GM19023 (cell line): Measurements from ENCODE around the gene KNCN.

Experiments used
- ATAC-seq: cut with Tn5 transposase; IDR thresholded peaks from one replicate; pipeline ENCODE4 v1.9.1; 2021; ENCODE audit warnings: mild to moderate bottlenecking, moderate library complexity; ENCODE audit not compliant: unreplicated experiment

Gene KNCN

DNA sequence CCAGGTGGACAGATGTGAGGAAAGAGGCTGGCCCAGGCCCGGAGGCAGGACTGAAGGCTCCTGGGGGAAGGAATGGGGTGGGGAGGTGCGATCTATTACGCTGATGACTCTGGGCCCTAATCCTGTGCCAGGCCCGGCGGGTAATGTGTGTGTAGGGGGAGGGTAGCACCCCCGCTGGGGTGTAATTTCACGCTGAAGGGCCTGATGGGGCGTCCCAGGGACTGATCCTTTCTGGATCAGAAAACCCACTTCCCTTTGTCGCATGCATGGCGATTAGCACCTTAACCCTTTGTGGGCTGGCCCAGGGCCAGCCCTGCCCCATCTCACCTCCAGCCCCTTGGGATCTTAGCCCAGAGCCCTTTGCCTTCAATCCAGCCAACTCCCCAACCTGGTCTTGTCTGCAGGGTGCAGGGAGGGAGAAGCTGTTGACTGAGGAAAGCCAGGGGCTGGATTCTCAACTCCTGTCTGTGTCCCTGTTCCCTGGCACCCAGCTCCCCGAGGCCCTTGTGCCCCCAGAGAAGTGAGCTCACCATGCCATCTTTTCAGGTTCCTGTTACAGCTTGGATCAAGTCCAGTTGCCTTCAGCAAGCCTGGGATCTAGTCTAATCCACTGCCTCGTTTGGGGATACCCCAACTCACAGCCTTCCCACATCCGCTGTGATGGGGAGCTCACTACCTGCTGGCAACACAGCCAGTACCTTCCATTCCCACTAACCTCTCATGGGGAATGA lies 26.0 kb downstream of the KNCN start:
- no peak for ATAC-seq

DNA sequence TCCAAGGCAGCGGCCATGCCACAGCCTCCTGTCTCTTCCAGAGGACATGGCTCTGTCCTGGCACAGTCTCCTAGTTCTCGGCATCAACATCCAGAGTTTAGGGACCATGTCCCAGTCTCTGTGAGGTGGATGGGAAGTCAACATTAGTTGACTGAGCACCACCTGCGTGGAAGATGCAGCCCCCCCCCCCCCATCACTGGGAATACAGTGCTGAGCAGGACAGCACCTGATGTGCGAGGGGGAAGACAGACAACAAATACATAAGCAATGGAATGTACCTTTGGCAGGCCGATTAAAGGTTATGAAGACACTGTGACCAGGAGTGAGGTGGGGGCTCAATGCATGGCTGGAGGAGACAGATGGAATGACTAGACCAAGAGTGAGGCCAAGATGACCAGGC lies 26.6 kb downstream of the KNCN start:
- no peak for ATAC-seq

DNA sequence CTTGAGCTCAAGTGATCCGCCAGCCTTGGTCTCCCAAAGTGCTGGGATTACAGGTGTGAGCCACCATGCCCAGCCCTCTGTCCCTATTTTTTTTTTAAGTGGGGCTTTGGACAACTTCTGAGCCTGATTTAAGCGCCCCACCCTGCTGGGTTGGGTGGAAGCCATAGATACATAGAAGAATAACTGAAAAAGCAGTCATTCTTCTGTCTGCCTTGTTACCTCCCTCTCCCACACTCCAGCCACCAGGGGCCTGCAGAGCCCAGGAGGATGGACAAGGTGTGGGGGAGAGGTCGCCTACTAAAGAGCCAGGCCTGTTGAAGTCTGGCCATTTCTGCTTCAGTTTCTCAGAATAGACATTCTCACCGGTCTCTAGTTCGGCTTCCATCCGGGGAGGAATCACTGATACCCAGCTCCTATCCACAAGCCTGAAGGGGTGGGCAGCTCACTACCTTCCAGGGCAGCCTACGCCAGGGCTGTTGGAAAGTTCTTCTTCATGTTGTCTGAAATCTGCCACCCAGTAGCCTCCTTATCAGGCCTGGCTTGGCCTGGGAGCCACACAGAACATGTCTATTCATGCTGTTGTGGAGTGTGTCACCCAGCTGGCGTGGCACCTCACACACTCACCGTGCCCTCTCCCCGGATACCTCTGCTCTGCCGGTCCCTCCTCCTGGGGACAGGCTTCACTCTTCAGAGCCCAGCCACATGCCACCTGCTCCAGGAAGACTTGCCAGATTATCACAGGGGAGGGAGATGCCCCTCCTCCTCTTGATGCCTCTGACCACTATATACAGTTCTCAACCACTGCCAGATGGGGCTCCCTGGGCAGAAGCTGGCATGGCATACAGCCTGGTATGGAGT lies 27.7 kb downstream of the KNCN start:
- no peak for ATAC-seq

DNA sequence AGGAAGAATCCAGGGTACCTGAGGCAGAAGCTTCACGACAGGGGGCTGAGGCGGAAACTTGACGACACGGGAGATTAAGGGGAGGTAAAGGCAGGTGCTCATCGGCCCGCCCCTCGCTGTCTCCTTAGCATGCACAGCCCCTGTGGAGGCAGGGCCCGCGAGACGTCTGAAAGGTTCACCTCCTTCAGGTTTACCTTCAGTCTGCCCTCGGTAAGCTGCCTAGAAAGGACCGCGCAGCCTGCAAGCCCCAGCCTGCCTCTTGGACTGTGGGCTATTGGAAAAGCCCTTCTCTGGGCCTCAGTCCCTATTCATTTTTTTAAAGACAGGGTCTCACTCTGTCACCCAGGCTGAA lies 28.5 kb downstream of the KNCN start:
- no peak for ATAC-seq

DNA sequence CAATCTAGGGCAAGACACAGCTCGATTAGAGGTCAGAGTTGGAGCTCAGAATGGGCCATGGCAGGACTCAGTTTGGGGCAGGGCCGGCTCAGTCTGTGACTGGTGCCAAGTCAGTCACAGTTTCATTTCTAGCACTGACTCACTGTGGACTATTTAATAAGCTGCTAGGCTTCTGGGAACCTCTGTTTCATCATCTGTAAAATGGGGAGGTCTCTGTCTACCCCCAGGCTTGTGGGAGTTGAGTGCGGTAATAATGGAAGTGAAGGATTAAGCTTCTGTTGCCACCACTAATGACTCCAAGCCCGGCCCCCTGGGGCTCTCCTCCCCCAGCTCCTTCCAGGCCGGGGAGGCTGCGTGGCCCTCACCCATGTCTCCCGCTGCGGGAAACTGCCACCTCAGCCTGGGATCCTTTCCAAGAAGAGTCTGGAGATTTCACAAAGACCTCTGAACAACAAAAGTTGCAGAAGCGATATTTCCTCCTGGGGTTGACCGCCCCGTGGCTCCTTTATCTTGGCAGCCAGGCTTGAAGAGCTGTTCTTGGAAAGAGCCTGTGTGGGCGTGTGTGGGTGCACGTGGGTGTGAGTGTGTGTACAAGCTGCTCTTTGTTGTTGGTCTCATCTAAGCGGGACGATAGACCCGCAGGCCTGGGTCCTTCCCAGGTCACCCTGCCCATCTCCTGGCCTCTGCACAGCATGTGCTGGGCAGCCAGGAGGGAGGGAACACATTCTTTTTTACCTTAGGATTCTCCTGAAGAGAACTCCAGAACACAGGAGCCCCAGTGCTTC lies 29.1 kb downstream of the KNCN start:
- no peak for ATAC-seq

GRCh38 chr1:46521414-46521813 lies 30.0 kb downstream of the KNCN start:
- ATAC-seq: no peak

DNA sequence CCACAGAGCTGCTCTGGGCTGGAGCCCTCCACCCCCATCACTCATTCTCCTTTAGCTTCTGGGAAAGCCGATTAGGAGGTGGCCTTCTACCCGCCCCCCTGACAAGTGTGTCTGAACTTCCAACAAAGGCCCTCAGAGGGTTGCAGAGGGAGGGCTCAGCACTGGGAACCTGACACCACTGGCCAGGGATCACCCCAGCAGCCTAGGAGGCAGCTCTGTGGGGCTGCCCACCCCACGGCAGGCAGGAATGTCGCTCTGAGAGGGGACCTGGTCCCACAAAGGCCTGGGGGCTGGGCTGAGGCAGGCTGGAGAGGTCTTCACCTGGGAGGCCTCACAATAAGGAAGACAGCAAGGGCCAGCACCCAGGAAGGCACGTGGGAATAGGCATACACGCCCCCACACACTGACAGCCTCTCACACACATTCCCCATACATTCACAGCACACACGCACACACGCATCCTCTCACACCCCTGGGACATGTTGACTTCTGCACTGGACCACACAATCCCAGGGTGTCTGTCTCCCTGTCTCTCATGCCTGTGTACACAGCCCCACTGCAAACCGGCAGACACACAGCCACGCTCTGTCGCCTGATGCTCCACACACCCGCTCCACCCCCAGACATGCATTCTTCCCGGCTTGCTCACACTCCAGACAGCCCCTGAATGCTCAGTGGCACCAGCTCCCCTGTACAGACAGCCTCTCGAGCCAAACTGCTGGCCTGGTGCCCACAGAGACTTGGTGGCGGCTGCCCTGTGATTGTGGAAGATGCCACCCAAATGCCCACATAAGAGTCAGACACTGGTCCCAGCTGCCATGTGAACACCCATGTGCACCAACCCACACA lies 31.2 kb downstream of the KNCN start:
- ATAC-seq: no peak

DNA sequence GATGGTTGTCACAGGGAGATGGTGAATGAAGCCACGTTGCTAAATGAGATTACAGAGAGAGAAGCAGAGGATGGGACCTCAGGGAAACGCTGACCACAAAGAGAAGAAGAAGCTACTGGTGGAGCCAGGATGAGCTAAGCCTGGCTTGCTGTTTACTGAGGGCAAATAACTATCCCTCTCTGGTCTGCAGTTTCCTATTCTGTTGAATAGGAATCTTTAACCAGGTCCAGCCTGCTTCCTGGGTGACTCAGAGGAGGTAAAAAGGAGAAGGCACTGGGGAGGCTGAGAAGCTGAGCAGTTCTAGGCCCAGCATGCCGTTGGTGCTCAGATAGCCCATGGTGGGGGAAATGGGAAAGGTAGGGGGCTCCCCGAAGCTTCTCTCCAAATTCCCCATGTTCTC lies 32.2 kb downstream of the KNCN start:
- no peak for ATAC-seq

GRCh38 chr1:46517932-46518498 lies 33.4 kb downstream of the KNCN start:
- no peak for ATAC-seq

DNA sequence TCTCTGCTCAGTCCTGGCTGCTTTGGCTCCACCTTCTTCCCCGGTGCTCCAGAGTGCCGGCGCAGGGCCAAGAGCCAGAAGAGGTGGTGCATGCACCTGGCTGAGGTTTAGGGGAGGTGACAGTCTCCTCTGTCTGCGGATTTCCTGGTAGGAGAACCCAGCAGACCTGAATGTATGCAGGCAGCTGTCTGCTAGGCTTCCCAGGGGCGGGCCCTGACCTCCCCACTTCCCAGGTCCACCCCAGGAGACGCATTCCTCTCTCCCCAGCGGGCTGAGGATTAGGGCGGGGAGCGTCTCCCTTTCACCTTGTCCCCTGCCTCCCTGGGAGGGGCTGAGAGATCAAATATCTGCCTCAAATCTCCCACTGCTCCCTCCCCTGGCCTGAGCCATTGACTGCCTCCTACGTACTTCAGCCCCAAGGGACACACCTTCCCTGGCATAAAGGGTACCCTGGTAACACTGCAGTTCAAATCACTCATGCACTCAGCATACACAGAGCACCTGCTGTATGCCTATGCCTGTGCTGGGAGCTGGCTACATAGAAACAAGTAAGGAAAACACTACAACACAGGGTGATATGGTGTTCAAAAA lies 34.3 kb downstream of the KNCN start:
- ATAC-seq: no peak

GRCh38 chr1:46516200-46516950 lies 35.1 kb downstream of the KNCN start:
- no peak for ATAC-seq

GRCh38 chr1:46515576-46515975 lies 35.9 kb downstream of the KNCN start:
- no peak for ATAC-seq

- ATAC-seq: no peak
Observed at GRCh38 chr1:46513536-46513935, 37.9 kb downstream of the KNCN start.

DNA sequence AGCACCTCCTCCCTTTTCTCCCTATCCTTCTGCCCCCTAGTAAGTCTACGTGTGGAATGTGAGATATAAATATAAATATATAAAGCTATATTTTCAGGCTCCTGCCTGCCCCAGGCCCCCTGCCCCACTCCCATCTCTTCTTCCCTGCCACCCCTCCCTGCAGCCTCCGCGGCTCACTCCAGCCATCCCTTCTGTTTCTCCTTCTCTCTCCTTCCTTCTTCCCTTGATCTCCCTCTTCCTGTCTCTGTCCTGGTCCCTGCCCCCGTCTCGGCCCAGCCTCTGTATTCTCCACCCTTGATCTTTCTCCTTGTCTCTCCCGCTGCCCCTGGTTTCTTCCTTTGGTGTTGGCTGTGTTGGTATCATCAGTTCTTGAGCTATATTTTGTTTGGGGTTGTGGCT lies 38.7 kb downstream of the KNCN start:
- ATAC-seq: no peak

- ATAC-seq: no peak
Observed at GRCh38 chr1:46512135-46512791, 39.2 kb downstream of the KNCN start.

GRCh38 chr1:46510998-46511365 lies 40.5 kb downstream of the KNCN start:
- no peak for ATAC-seq

DNA sequence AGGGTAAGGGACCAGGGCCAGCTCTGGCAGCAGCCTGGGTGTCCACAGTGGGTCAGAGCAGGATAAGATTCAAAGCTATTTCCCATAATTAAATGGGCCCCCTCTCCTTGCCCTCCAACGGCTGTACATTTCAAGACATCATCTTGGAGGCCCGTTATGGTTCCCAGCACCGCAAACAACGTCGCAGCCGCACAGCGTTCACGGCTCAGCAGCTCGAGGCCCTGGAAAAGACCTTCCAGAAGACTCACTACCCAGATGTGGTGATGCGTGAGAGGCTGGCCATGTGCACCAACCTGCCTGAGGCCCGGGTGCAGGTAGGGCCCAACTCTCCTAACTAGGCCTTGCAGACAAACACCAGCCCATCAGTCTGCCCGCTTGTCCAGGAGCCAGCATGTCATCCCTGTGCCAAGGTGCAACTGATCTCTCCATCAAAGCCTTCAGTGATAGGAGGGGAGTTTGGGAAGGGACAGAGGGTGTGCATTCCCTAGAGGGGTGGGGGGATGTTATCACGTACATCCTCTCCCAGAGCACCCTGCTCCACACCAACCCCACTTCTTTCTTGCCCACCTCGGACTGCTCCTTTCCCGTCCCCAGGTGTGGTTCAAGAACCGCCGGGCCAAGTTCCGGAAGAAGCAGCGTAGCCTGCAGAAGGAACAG lies 41.0 kb downstream of the KNCN start:
- no peak for ATAC-seq

DNA sequence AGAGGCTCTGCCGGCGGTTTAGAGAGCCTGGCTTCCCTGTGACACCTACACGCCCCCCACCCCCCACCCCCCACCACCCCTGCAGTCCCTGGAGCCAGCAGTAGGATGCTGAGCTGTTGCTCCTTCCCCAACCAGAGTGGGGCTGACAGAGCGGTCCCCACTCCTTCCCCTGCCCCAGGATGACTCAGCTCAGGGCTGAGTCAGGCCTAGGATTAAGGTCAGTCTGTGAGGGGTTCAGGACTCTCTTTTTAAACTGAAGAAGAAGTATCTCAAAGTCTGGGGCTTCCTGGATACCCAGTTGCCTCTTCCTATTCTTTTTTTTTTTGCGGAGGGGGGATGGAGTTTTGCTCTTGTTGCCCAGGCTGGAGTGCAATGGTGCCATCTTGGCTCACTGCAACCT lies 42.7 kb downstream of the KNCN start:
- ATAC-seq: no peak
